Heart left ventricle (tissue), 13 donors: ENCODE data around the gene CFAP99.

ENCODE experiments used
- CTCF ChIP-seq, 12 donors: fragments of 200-600 bp; sonication (generic) in 4 of 12; IDR thresholded peaks; one replicate each; pipeline versions ENCODE4 v1.5.0 to v1.8.0; 2018 to 2022; ENCODE audit warnings: antibody characterized with exemption in 12 of 12, mild to moderate bottlenecking in 5 of 12
- POLR2A ChIP-seq, 2 donors: fragments of 450-650 bp; IDR thresholded peaks; one replicate each; pipeline ENCODE4 v1.6.1; 2017; ENCODE audit warnings: antibody characterized with exemption in 2 of 2, mild to moderate bottlenecking in 2 of 2, moderate library complexity in 2 of 2
- donor health status: ischemic (EF 13 %, LVEDD 7.1; RV severe dilation, severe dysfunction).
- donor health status: DM: no; HTN: yes; CAD: no.
- donor health status: DM: no; HTN: no; CAD: no.
- donor health status: ischemic (EF 25% LVEDD 6.9; RV normal size, moderate dysfunction).
- donor health status: ischemic (EF 25% LVEDD 5.7; RV mildly dilated, moderate dysfunction).
- donor health status: ischemic (EF 35%, LVEDD 5.7; RV mildly dilated, moderate dysfunction).
- donor health status: nonischemic (EF 11% LVEDD 7.7; RV severe dilation, severe dysfunction).
- donor health status: DM: yes; HTN: yes; CAD: no.
- donor health status: PGD.
- donor health status: ischemic (EF 29% LVEDD 5.4; RV normal size, mild dysfunction).
- donor health status: nonischemic (EF 23%, LVEDD 6.1; RV moderate dilation, normal function).

DNA sequence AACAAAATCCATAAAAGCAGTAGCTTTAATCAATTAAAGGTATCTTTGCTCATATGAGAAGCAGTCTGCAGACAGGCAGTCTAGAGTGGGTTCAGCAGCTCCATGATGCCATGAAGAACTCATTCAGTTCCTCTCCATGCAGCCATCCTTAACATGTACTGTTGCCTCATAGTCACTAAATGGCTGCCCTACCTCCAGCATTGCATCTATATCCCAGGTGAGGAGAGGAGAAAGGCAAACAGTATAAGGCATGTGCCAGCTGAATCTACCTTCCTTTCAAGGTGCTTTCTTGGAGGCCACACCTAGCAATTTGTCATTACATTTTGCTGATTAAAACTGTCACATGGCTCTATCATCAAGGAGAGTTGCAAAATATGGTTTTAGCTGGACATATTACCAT, 13.2 kb downstream of the CFAP99 start:
- TF ChIP-seq CTCF (IDR thresholded peaks at IDR 0.05) (no peak), POLR2A (IDR thresholded peaks at IDR 0.05) (no peak)
